ENCODE data around the gene NDUFS7. TPM values are rescaled to one million over a fixed set of nuclear protein-coding genes. Genes with fewer than 3 reads are reported as not detected.
A peak's percentile ranks its signal among the peaks of the same experiment; 100 is the strongest.

Gene NDUFS7
- total RNA-seq, 1 experiment from 2014 or later, result 83.9 TPM

- no peaks in the 10 kb centered on the region; the same call in 1 of the 2 replicates for H3K79me2 ChIP-seq (ENCODE audit: insufficient read depth, low read length)
- H2BK15ac ChIP-seq (ENCODE audit: low read depth, low read length), result no peak overlapping the region
- no peak overlapping the region for H2AFZ ChIP-seq (ENCODE audit: low read length)
- H3K79me1 ChIP-seq (ENCODE audit: insufficient read depth, low read depth, low read length, poor library complexity, severe bottlenecking), result peaks cover 1% of the 10 kb centered on the region
- H3K9ac ChIP-seq (ENCODE audit: extremely low read depth, insufficient read length, low read length), result no peak overlapping the region
- H3K9me3 ChIP-seq (ENCODE audit: control insufficient read depth, low read depth, low read length), result no peaks in the 10 kb centered on the region
- H3K56ac ChIP-seq (ENCODE audit: insufficient read length, low read depth, low read length), result no peak overlapping the region
- WGBS (ENCODE audit: extremely low coverage, insufficient read length, low lambda C conversion rate), result no CpG with 5 or more reads among the region's 27 CpGs
- H2AK5ac ChIP-seq (ENCODE audit: insufficient read length, low read length), result no peak overlapping the region
- H3K27ac Mint-ChIP-seq, result 0 out of 7 replicates have a peak overlapping the region, but pooled peaks of 1 of the 3 experiments have one; percentile 51
- DNase-seq, result no peak
- no peak overlapping the region for H3K4ac ChIP-seq (ENCODE audit: low read depth, low read length)
- no peaks in the 10 kb centered on the region for H3K27me3 Mint-ChIP-seq (ENCODE audit: low read depth)
- H3K23ac ChIP-seq (ENCODE audit: insufficient read length, low read depth, low read length), result no peak overlapping the region
- no peaks in the 10 kb centered on the region for H3K4me1 ChIP-seq (ENCODE audit: insufficient read depth, low read length)
- no peak overlapping the region for H3K4me2 ChIP-seq (ENCODE audit: insufficient read depth, insufficient read length, low read length)
- H2BK12ac ChIP-seq (ENCODE audit: insufficient read length, low read depth, low read length), result no peak overlapping the region
- H3K4me1 Mint-ChIP-seq, result peaks cover 0 to 18% of the 10 kb centered on the region in 2 experiments; a peak in 2 of 4 replicates
- H3K27me3 ChIP-seq (ENCODE audit: insufficient read depth, low read length), result no peaks in the 10 kb centered on the region
- H4K20me1 ChIP-seq (ENCODE audit: control insufficient read depth, insufficient read depth, insufficient read length), result no peaks in the 10 kb centered on the region
- H2BK5ac ChIP-seq (ENCODE audit: insufficient read length, low read length), result no peak overlapping the region
- no peak overlapping the region for H4K91ac ChIP-seq (ENCODE audit: insufficient read length, low read depth, low read length)
- peaks cover 6% of the 10 kb centered on the region for H3K23me2 ChIP-seq (ENCODE audit: insufficient read length, low read depth, low read length, poor library complexity, severe bottlenecking)
- no peak overlapping the region for H3K14ac ChIP-seq (ENCODE audit: insufficient read depth, low read length)
- no peak overlapping the region for H4K5ac ChIP-seq (ENCODE audit: insufficient read length, low read depth, low read length)
- no peak overlapping the region for H3K18ac ChIP-seq (ENCODE audit: insufficient read length, low read depth, low read length)
- H3K4me3 Mint-ChIP-seq, result no peak overlapping the region
- H3K27ac ChIP-seq (ENCODE audit: insufficient read length, low read depth, low read length), result no peak overlapping the region
- TF ChIP-seq, protein P1, sequence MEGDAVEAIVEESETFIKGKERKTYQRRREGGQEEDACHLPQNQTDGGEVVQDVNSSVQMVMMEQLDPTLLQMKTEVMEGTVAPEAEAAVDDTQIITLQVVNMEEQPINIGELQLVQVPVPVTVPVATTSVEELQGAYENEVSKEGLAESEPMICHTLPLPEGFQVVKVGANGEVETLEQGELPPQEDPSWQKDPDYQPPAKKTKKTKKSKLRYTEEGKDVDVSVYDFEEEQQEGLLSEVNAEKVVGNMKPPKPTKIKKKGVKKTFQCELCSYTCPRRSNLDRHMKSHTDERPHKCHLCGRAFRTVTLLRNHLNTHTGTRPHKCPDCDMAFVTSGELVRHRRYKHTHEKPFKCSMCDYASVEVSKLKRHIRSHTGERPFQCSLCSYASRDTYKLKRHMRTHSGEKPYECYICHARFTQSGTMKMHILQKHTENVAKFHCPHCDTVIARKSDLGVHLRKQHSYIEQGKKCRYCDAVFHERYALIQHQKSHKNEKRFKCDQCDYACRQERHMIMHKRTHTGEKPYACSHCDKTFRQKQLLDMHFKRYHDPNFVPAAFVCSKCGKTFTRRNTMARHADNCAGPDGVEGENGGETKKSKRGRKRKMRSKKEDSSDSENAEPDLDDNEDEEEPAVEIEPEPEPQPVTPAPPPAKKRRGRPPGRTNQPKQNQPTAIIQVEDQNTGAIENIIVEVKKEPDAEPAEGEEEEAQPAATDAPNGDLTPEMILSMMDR (conservative IDR thresholded peaks at IDR 0.05), result no peak
- H4K8ac ChIP-seq (replicated peaks; ENCODE audit: insufficient read length, low read depth, low read length), result no peak overlapping the region
- H3T11ph ChIP-seq (ENCODE audit: low read length), result no peak overlapping the region
- H2BK20ac ChIP-seq (ENCODE audit: low read depth, low read length, poor library complexity, severe bottlenecking), result no peak overlapping the region
- H3K9me3 Mint-ChIP-seq, result no peaks in the 10 kb centered on the region
- H2BK120ac ChIP-seq (ENCODE audit: low read depth, low read length, poor library complexity, severe bottlenecking), result no peak overlapping the region
- peaks cover 20 to 83% (median 64%) of the 10 kb centered on the region in 3 experiments; a peak in 6 of 7 replicates for H3K36me3 Mint-ChIP-seq (ENCODE audit: insufficient read depth in 1 of 3, low read depth in 3 of 3)
Measured at GRCh38 chr19:1427221-1427920, 43.7 kb downstream of the NDUFS7 start.
